Measurements from ENCODE around the gene LTBR. TPM values are rescaled to one million over a fixed set of nuclear protein-coding genes. Genes with fewer than 3 reads are reported as not detected.

Gene LTBR
- total and polyA plus RNA-seq, 10 of the 15 experiments (the other 5 are each of a cell fraction or from before 2014, with no cell fraction given): 0.24 to 0.44 TPM; not detected in 8

DNA sequence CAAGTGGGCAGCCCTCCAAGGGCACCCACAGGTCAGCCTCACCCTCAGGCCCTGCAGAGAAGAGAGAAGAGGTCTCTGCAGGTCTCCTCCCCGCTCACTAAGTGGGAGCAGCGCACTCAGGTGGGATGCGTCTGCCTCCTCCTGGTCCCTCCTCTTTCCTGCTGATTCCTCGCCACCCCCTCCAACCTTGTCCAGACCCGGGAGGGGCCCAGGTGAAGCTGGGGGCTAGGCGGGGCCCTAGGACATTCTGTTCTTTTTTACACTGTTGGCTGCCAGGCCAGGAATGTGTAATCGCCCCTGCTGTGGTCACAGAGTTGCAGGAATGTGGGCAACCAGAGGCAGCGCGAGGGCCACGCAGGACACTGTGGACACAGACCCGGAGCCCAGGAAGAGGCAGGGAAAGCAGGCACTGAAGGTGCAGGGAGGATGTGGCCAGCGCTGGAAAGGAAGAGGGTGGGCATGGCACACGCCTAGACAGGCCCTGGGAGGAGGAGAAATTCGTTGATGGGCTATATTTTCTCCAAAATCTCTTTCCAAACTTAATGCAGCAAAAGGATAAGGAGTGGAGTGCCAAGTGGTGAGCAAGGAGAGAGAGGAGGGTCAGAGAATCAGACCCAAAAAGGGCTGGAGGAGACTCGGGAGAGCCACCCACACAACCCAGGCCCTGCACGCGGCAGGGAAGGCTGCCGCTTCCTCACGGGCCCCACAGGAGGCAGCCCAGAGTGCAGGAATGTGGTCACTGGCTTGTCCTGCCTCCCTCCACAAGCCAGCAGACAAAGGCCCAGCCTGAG is 7.7 kb upstream of the LTBR start (continued):
- TF ChIP-seq, protein P1, sequence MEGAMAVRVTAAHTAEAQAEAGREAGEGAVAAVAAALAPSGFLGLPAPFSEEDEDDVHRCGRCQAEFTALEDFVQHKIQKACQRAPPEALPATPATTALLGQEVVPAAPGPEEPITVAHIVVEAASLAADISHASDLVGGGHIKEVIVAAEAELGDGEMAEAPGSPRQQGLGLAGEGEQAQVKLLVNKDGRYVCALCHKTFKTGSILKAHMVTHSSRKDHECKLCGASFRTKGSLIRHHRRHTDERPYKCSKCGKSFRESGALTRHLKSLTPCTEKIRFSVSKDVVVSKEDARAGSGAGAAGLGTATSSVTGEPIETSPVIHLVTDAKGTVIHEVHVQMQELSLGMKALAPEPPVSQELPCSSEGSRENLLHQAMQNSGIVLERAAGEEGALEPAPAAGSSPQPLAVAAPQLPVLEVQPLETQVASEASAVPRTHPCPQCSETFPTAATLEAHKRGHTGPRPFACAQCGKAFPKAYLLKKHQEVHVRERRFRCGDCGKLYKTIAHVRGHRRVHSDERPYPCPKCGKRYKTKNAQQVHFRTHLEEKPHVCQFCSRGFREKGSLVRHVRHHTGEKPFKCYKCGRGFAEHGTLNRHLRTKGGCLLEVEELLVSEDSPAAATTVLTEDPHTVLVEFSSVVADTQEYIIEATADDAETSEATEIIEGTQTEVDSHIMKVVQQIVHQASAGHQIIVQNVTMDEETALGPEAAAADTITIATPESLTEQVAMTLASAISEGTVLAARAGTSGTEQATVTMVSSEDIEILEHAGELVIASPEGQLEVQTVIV (IDR thresholded peaks at IDR 0.05; ENCODE audit: borderline replicate concordance, partially characterized antibody): no peak

DNA sequence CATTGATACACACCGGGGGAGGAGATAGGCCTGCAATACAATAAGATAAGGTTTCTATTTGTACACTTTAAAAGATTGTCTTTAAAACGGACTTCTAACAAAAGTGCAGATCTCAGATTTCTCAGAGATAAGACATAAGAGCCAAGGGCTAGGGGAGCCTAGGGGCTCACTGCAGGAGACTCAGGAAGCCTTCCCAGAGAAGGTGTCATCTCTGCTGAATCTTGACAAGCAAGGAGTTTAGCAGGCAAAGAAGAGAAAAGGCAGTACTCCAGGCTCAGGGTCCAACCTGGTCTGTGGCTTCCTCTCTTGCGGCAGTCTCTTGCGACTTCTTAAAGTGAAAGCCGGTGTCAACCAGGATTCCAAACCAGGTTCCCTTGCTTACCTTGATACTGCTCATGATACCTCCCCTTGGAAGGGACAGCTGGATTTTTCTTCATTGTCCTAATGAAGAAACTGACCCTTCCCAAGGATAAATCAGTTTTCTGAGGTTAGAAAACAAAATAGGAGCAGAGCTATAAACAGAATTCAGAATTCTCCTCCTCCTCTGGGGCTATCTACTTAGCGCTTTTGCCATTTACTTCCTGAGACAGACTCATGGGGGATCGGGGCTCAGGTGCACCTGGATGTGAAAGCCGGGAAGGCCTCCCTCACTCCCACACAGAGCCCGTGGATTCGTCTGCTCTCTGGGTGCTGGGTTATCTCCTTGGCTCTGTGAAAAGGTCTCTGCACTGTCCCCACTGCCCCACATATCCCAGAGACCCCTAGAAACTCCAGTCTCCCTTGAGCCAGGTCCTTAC is 6.9 kb upstream of the LTBR start:
- CTCF ChIA-PET: no interaction called here
- Histone ChIP-seq H3K4me1 (ENCODE audit: control insufficient read depth, insufficient read depth, low read length) (no peaks in the 10 kb centered on the region), H3K9ac (ENCODE audit: control insufficient read depth, insufficient read depth, low read length) (no peak overlapping the region), H3K79me2 (ENCODE audit: control insufficient read depth, insufficient read depth, low read length) (no peaks in the 10 kb centered on the region), H2AFZ (ENCODE audit: control insufficient read depth, low read depth, low read length) (peak overlapping the region; percentile 39), H3K9me3 (replicated peaks; ENCODE audit: control insufficient read depth, insufficient read depth, low read length) (no peaks in the 10 kb centered on the region), H3K27ac (ENCODE audit: control insufficient read depth, insufficient read depth) (no peak overlapping the region), H3K36me3 (ENCODE audit: control insufficient read depth in 2 of 2, insufficient read depth in 2 of 2, low read length in 1 of 2) (no peaks in the 10 kb centered on the region), H3K4me2 (ENCODE audit: control insufficient read depth, insufficient read depth) (no peak overlapping the region), H4K20me1 (ENCODE audit: control insufficient read depth, insufficient read depth) (no peaks in the 10 kb centered on the region), H3K4me3 (no peak overlapping the region), H3K27me3 (replicated peaks in 1 of 2; ENCODE audit: control insufficient read depth in 2 of 2, insufficient read depth in 2 of 2, low read length in 1 of 2) (peaks cover 0 to 2% of the 10 kb centered on the region in 2 experiments; a peak in 2 of 4 replicates)
- ATAC-seq: peak; percentile 23; the same call in 2 of the 3 replicates
- SMC1A ChIA-PET (ENCODE audit: uncharacterized antibody, unreplicated experiment): no interaction called here
- BruUV-seq (replicated peaks): no TSS peak
- RAD21 ChIA-PET (ENCODE audit: unreplicated experiment): no interaction called here
- POLR2A ChIA-PET: interaction anchor here (0.7 kb wide), 1 partner anchor 9 kb away, joined by 3 read pairs; no protein-coding TSS in a partner anchor
- WGBS (ENCODE audit: insufficient coverage, insufficient replicate concordance, low lambda C conversion rate, missing lambda C conversion rate): 46% methylated on average over 10 of the region's 10 CpGs
- intact Hi-C loops (cut with micrococcal nuclease; ENCODE audit: unreplicated experiment): no loop called here
- FAIRE-seq: no peak
- in situ Hi-C loops (cut with MboI): no loop called here
- no peak for DNase-seq (ENCODE audit: low read depth, low spot score)
- no peak for TF ChIP-seq BMI1 (IDR thresholded peaks at IDR 0.05; ENCODE audit: borderline replicate concordance)
- no peak for TF ChIP-seq TARDBP (IDR thresholded peaks at IDR 0.05; ENCODE audit: borderline replicate concordance)
- no peak for TF ChIP-seq NFYB (IDR thresholded peaks at IDR 0.05; ENCODE audit: insufficient read depth, low read depth, low read length)
- TF ChIP-seq, protein P2, sequence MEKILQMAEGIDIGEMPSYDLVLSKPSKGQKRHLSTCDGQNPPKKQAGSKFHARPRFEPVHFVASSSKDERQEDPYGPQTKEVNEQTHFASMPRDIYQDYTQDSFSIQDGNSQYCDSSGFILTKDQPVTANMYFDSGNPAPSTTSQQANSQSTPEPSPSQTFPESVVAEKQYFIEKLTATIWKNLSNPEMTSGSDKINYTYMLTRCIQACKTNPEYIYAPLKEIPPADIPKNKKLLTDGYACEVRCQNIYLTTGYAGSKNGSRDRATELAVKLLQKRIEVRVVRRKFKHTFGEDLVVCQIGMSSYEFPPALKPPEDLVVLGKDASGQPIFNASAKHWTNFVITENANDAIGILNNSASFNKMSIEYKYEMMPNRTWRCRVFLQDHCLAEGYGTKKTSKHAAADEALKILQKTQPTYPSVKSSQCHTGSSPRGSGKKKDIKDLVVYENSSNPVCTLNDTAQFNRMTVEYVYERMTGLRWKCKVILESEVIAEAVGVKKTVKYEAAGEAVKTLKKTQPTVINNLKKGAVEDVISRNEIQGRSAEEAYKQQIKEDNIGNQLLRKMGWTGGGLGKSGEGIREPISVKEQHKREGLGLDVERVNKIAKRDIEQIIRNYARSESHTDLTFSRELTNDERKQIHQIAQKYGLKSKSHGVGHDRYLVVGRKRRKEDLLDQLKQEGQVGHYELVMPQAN (conservative IDR thresholded peaks at IDR 0.05): no peak
- TF ChIP-seq, protein P3, sequence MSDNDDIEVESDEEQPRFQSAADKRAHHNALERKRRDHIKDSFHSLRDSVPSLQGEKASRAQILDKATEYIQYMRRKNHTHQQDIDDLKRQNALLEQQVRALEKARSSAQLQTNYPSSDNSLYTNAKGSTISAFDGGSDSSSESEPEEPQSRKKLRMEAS (IDR thresholded peaks at IDR 0.05; ENCODE audit: low read depth, low read length): no peak
- TF ChIP-seq ZNF217 (IDR thresholded peaks at IDR 0.05): no peak
- no peak for TF ChIP-seq CBFB (IDR thresholded peaks at IDR 0.05; ENCODE audit: low read depth)
- TF ChIP-seq, protein P4, sequence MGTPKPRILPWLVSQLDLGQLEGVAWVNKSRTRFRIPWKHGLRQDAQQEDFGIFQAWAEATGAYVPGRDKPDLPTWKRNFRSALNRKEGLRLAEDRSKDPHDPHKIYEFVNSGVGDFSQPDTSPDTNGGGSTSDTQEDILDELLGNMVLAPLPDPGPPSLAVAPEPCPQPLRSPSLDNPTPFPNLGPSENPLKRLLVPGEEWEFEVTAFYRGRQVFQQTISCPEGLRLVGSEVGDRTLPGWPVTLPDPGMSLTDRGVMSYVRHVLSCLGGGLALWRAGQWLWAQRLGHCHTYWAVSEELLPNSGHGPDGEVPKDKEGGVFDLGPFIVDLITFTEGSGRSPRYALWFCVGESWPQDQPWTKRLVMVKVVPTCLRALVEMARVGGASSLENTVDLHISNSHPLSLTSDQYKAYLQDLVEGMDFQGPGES (IDR thresholded peaks at IDR 0.05): no peak
- TF ChIP-seq RAD21 (IDR thresholded peaks at IDR 0.05; ENCODE audit: insufficient read depth, low read depth, low read length): no peak

Measured in GM12878 (cell line).